Activated CD4-positive, alpha-beta T cell treated with anti-CD3 and anti-CD28 coated beads, Interleukin-2, amount 50 U/mL, for 24 hours (primary cell): ENCODE results near the gene RRP7A.
"Not testable (repeated sequence)": the region's sequence is repeated elsewhere in the genome, so short reads cannot be mapped to it uniquely, and the experiment has no call there.

ENCODE experiments used
- DNase-seq, 2 donors: peaks; one replicate each; pipeline ENCODE4 v3.0.0-alpha.2; 2020; ENCODE audit warnings: low read depth in 1 of 2, low spot score in 1 of 2

The RRP7A gene

GRCh38 chr22:42519525-42520401 lies at the start of gene RRP7A:
RRP7A (minus strand) TSS chr22:42519796; CDS start chr22:42519786, 10 bp downstream.
- peak; percentile 74 to 81 for DNase-seq

- DNase-seq, result not testable (repeated sequence)
Observed at GRCh38 chr22:42567950-42568349, 48.4 kb upstream of the RRP7A start.

- no peak for DNase-seq
Observed at GRCh38 chr22:42565956-42566355, 46.4 kb upstream of the RRP7A start.

- DNase-seq, result no peak
Observed at GRCh38 chr22:42564699-42565098, 45.1 kb upstream of the RRP7A start.

- DNase-seq, result not testable (repeated sequence)
Observed at GRCh38 chr22:42563943-42564342, 44.3 kb upstream of the RRP7A start.

- DNase-seq, result no peak
Observed at GRCh38 chr22:42562684-42563083, 43.1 kb upstream of the RRP7A start.

GRCh38 chr22:42562279-42562678 lies 42.7 kb upstream of the RRP7A start:
- DNase-seq, result no peak

GRCh38 chr22:42561856-42562255 lies 42.3 kb upstream of the RRP7A start:
- no peak for DNase-seq

- no peak for DNase-seq
Observed at GRCh38 chr22:42560781-42561180, 41.2 kb upstream of the RRP7A start.

GRCh38 chr22:42560381-42560780 lies 40.8 kb upstream of the RRP7A start:
- DNase-seq, result no peak

GRCh38 chr22:42553475-42554361 lies 34.1 kb upstream of the RRP7A start, which contains the start of gene SERHL2:
SERHL2 (plus strand) TSS chr22:42553956; CDS start chr22:42554021, 65 bp downstream.
- peak; percentile 73 to 86 for DNase-seq

GRCh38 chr22:42552294-42552647 lies 32.7 kb upstream of the RRP7A start:
- not testable (repeated sequence) for DNase-seq

- no peak for DNase-seq
Observed at GRCh38 chr22:42549331-42550060, 29.9 kb upstream of the RRP7A start.

GRCh38 chr22:42548597-42549330 lies 29.2 kb upstream of the RRP7A start:
- no peak for DNase-seq

GRCh38 chr22:42548126-42548525 lies 28.5 kb upstream of the RRP7A start:
- DNase-seq, result not testable (repeated sequence)

GRCh38 chr22:42547562-42547961 lies 28.0 kb upstream of the RRP7A start:
- no peak for DNase-seq

- DNase-seq, result no peak
Observed at GRCh38 chr22:42544686-42545085, 25.1 kb upstream of the RRP7A start.

GRCh38 chr22:42539236-42539771 lies 19.7 kb upstream of the RRP7A start:
- DNase-seq, result not testable (repeated sequence)

- DNase-seq, result not testable (repeated sequence)
Observed at GRCh38 chr22:42537199-42537831, 17.7 kb upstream of the RRP7A start.

- DNase-seq, result not testable (repeated sequence)
Observed at GRCh38 chr22:42536634-42537033, 17.0 kb upstream of the RRP7A start.
